Progenitor cell of endocrine pancreas (in vitro differentiated cells): ENCODE results near the gene FAM98C. TPM values are rescaled to one million over a fixed set of nuclear protein-coding genes. Genes with fewer than 3 reads are reported as not detected.
A peak's percentile ranks its signal among the peaks of the same experiment; 100 is the strongest.

Experiments used
- DNase-seq: peaks from one replicate; pipeline ENCODE4 v3.0.0; 2021; ENCODE audit warnings: low spot score; ENCODE audit not compliant: unreplicated experiment
- H3K27ac Mint-ChIP-seq: 2 replicates; pipeline ENCODE4 v1.8.0; 2021; ENCODE audit warnings: mild to moderate bottlenecking, moderate library complexity, mixed read lengths
- H3K27me3 Mint-ChIP-seq: 2 replicates; pipeline ENCODE4 v1.8.0; 2021; ENCODE audit warnings: mixed read lengths
- H3K36me3 Mint-ChIP-seq: 2 replicates; pipeline ENCODE4 v1.8.0; 2022; ENCODE audit warnings: mixed read lengths; ENCODE audit not compliant: insufficient read depth
- H3K4me1 Mint-ChIP-seq: 2 replicates; pipeline ENCODE4 v1.8.0; 2021; ENCODE audit warnings: low read depth, mixed read lengths
- H3K4me3 Mint-ChIP-seq: 2 replicates; pipeline ENCODE4 v1.8.0; 2021; ENCODE audit warnings: low read depth, mild to moderate bottlenecking, moderate library complexity, mixed read lengths
- H3K9me3 Mint-ChIP-seq: 2 replicates; pipeline ENCODE4 v1.8.0; 2021; ENCODE audit warnings: low read depth, mixed read lengths
- CTCF ChIP-seq: fragments of 200-600 bp; sonication (generic); IDR thresholded peaks from one replicate; pipeline ENCODE4 v1.5.0; 2021; ENCODE audit warnings: antibody characterized with exemption, mild to moderate bottlenecking; ENCODE audit not compliant: unreplicated experiment
- long read RNA-seq: library from polyadenylated mRNA; unstranded; transcript quantifications from one replicate; pipeline ENCODE4 v2.0.0, GENCODE V29; 2020
- total RNA-seq: library from RNA; stranded (reverse); gene quantifications from 2 replicates; pipeline ENCODE4 v1.2.1, GENCODE V29; 2021

FAM98C gene
- 14.7 and 19.6 TPM in 2 replicates for total RNA-seq
- long read RNA-seq = 0 reads

DNA sequence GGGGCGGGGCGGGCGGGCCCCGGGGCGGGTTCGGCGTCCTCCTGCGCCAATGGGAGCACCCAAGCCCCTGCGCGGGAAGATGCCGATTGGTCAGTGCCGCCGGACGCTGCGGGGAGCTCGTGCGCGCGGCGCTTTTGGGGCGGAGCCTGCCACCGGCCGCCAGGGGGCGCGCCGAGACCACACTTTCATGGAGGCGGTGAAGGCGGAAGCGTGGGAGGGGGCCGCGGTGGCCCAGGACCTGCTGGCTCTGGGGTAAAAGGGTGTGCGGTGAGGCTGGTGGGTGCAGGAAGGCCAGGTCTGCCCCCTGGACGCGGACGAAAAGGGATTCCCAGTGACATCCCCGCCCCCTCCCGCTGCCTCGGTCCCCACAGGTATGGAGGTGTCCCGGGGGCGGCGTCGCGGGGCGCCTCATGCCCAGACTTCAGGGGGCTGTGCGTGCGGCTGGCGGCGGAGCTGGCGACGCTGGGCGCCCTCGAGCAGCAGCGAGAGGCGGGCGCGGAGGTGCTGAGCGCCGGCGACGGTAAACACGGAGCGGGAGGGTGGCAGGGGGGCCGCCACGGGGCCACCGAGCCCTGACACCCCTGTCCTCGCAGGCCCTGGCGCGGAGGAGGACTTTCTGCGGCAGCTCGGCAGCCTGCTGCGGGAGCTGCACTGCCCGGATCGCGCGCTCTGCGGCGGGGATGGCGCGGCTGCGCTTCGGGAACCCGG, at the start of gene FAM98C:
FAM98C (plus strand) TSS at position 127 of the 708 bp plus-strand sequence; CDS start at position 188, 61 bp downstream.
- peak; percentile 98 for DNase-seq
- H3K4me3 Mint-ChIP-seq = peak within 1 kb of the TSS; percentile 78
- H3K27me3 Mint-ChIP-seq = peaks cover 25% of the 10 kb centered on the region
- no peaks in the 10 kb centered on the region for H3K4me1 Mint-ChIP-seq
- H3K27ac Mint-ChIP-seq = peak within 1 kb of the TSS; percentile 76
- H3K36me3 Mint-ChIP-seq = peaks cover 3% of the 10 kb centered on the region
- H3K9me3 Mint-ChIP-seq = no peaks in the 10 kb centered on the region
- peak; percentile 100 for TF ChIP-seq CTCF

GRCh38 chr19:38355728-38356725, 46.9 kb upstream of the FAM98C start:
- Mint-ChIP-seq H3K4me1 (no peaks in the 10 kb centered on the region), H3K9me3 (no peaks in the 10 kb centered on the region), H3K4me3 (no peak overlapping the region), H3K27me3 (peaks cover 53% of the 10 kb centered on the region), H3K36me3 (no peaks in the 10 kb centered on the region), H3K27ac (peak overlapping the region; percentile 71)
- TF ChIP-seq CTCF = no peak
- no peak for DNase-seq

DNA sequence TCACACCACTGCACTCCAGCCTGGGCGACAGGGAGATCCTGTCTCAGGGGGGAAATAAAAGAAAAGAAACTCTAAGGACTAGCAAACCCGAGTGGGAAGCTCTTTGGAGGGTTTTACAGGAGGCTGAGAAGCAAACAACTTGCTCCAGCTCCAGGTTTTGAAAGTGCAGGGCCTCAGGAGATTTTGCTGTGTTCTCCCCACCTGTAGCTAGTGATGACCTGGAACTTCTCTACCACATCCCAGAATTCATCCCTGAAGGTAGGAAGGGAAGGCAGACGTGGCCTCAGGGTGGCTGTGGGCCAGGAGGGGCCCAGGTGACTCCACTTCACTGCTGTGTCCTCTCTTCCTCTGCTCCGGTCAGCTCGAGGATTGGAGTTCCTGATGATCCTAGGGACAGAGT, 44.8 kb upstream of the FAM98C start:
- no peaks in the 10 kb centered on the region for H3K9me3 Mint-ChIP-seq
- TF ChIP-seq CTCF = no peak
- no peak for DNase-seq
- H3K4me1 Mint-ChIP-seq = no peaks in the 10 kb centered on the region
- H3K4me3 Mint-ChIP-seq = no peak overlapping the region
- H3K36me3 Mint-ChIP-seq = no peaks in the 10 kb centered on the region
- H3K27ac Mint-ChIP-seq = no peak overlapping the region
- peaks cover 57% of the 10 kb centered on the region for H3K27me3 Mint-ChIP-seq

DNA sequence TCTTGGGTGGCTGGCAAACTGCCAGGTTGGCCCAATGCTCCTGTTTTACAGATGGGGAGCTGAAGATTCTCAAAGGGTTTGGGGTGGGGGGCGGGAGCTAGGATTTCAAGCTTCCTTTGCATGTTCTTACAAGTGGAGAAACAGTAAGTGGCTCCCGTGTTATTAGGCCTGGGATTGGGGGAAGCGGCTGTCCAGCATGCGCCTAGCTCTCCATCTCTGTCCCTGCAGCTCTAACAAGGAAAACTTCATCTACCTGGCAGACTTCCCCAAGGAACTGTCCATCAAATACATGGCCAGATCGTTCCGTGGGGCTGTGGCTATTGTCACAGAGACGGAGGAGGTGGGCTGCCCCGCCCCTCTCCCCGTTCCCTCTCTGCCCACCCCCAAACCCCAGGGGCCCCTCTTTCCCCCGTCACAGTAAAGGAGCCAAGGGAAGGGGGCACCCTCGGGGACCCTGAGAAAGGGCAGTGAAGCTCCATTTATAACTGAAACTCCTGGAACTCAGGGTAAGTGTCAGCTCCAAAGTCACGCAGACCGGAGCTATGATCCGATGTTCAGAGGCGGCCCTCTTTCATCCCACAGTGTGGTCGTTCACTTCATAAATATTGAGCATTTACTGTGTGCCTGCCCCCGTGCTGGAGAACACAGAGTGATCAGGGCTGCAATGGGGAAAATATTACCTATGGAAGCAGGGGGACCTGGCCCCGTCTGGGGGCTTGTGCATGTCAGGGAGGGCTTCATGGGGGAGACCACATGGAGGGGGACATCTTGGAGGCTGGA, 43.5 kb upstream of the FAM98C start:
- H3K36me3 Mint-ChIP-seq = no peaks in the 10 kb centered on the region
- H3K4me3 Mint-ChIP-seq = peak overlapping the region; percentile 48
- DNase-seq = no peak
- no peaks in the 10 kb centered on the region for H3K9me3 Mint-ChIP-seq
- H3K27ac Mint-ChIP-seq = no peak overlapping the region
- H3K27me3 Mint-ChIP-seq = peaks cover 53% of the 10 kb centered on the region
- TF ChIP-seq CTCF = no peak
- H3K4me1 Mint-ChIP-seq = no peaks in the 10 kb centered on the region
